Lower leg skin (tissue), 4 donors: ENCODE measurements around the gene MANF. TPM values are rescaled to one million over a fixed set of nuclear protein-coding genes. Genes with fewer than 3 reads are reported as not detected.

Source experiments
- DNase-seq, 2 donors: peaks; one replicate each; pipeline ENCODE4 v3.0.0-alpha.2; 2019; ENCODE audit warnings: low spot score in 2 of 2
- H3K4me3 ChIP-seq: fragments of 200-600 bp; sonication (generic); 2 replicates; pipeline ENCODE4 v1.5.1; 2017; ENCODE audit warnings: mild to moderate bottlenecking, low read depth; ENCODE audit not compliant: poor library complexity, severe bottlenecking
- POLR2A ChIP-seq, 2 donors: fragments of 450-650 bp; IDR thresholded peaks; one replicate each; pipeline ENCODE4 v1.6.1; 2016 to 2017; ENCODE audit warnings: antibody characterized with exemption in 2 of 2, mild to moderate bottlenecking in 1 of 2, moderate library complexity in 1 of 2
- WGBS, 2 donors: methylation state at CpG; one replicate each; pipeline ENCODE4 v1.1.5; 2018; 5-methylcytosine and 5-hydroxymethylcytosine counted together
- intact Hi-C: fragments of 100-400 bp; cut with DNase I; formaldehyde crosslinking; loops from one replicate; pipeline ENCODE4 v1.15.0; 2023; ENCODE audit warnings: low total_unique reads
- total RNA-seq, 4 donors: library from RNA; depleted of rRNA; stranded (reverse); fragments of >200 nt; gene quantifications; one replicate each; pipeline ENCODE4 v1.1.0, GENCODE V29; 2016
- TF ChIP-seq, protein P1 (sequence below), 3 donors: fragments of 450-650 bp; IDR thresholded peaks; one replicate each; pipeline ENCODE4 v1.5.1; 2016; ENCODE audit warnings: antibody characterized with exemption in 3 of 3, mild to moderate bottlenecking in 3 of 3, moderate library complexity in 2 of 3

MANF gene
- total RNA-seq, 4 donors from 2014 or later = 36.0 to 58.5 (median 48.2) TPM

- H3K4me3 ChIP-seq = no peak overlapping the region
- TF ChIP-seq, protein P1, sequence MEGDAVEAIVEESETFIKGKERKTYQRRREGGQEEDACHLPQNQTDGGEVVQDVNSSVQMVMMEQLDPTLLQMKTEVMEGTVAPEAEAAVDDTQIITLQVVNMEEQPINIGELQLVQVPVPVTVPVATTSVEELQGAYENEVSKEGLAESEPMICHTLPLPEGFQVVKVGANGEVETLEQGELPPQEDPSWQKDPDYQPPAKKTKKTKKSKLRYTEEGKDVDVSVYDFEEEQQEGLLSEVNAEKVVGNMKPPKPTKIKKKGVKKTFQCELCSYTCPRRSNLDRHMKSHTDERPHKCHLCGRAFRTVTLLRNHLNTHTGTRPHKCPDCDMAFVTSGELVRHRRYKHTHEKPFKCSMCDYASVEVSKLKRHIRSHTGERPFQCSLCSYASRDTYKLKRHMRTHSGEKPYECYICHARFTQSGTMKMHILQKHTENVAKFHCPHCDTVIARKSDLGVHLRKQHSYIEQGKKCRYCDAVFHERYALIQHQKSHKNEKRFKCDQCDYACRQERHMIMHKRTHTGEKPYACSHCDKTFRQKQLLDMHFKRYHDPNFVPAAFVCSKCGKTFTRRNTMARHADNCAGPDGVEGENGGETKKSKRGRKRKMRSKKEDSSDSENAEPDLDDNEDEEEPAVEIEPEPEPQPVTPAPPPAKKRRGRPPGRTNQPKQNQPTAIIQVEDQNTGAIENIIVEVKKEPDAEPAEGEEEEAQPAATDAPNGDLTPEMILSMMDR (IDR thresholded peaks at IDR 0.05) = no peak
- no peak for TF ChIP-seq POLR2A (IDR thresholded peaks at IDR 0.05)
- intact Hi-C loops = loop anchor here (10.0 kb wide), 2 partner anchors 305 to 405 kb away; no protein-coding TSS in a partner anchor
- 87 to 88% methylated on average over 7 to 8 of the region's 8 CpGs for WGBS, 2 donors
- DNase-seq = peak in 1 of 2 donors; percentile 48
Observed at GRCh38 chr3:51379746-51380455, 5.2 kb upstream of the MANF start.

DNA sequence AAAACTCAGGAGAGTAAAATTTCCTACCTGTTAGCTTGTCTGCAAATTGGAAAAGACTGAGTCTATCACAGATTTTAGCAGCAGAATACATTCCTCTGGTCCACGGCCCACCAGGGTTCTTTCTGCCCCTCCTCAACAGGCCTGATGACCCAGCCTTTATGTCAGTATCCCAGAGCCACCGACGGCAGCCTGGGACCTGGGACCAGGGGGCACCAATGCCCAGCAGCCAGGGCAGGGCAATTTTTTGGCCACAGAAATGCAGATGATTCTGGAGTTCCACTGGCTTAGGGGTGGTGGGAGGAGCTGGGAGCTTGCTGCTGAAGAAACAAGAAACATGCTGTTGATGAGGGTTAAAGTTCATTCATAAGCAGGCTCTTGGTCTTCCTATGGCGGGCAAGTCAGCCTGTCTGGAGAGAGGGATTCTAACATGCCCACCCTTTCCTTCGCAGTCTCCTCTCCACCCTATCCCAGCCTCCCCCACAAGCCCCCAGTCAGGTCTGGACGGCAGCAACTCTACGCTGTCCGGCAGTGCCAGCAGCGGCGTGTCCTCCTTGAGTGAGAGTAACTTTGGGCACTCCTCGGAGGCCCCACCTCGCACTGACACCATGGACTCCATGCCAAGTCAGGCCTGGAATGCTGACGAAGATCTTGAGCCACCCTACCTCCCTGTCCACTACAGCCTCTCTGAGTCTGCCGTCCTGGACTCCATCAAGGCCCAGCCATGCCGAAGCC, 4.3 kb upstream of the MANF start:
- intact Hi-C loops = loop anchor here (10.0 kb wide), 1 partner anchor 304 kb away; no protein-coding TSS in a partner anchor
- 89 to 91% methylated on average over 12 to 15 of the region's 15 CpGs for WGBS, 2 donors

DNA sequence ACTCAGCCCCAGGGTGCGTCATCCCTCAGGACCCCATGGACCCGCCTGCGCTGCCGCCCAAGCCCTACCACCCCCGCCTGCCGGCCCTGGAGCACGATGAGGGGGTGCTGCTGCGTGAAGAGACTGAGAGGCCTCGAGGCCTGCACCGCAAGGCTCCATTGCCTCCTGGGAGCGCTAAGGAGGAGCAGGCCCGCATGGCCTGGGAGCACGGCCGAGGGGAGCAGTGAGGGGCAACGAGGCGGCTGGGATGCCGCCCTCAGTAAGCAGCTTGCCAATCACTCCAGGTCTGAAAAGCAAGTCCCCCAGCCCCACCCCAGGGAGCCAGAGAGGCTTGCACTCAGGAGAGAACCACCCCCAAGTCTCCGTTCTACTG, 3.8 kb upstream of the MANF start:
- intact Hi-C loops = loop anchor here (10.0 kb wide), 1 partner anchor 303 kb away; no protein-coding TSS in a partner anchor

More for the DNA sequence above, 4.3 kb upstream of the MANF start:
- no peak for TF ChIP-seq POLR2A (IDR thresholded peaks at IDR 0.05)
- TF ChIP-seq, protein P1 (IDR thresholded peaks at IDR 0.05) = no peak
- H3K4me3 ChIP-seq = no peak overlapping the region
- DNase-seq = peak in 1 of 2 donors; percentile 78

GRCh38 chr3:51382076-51382745, 2.9 kb upstream of the MANF start:
- H3K4me3 ChIP-seq = no peak overlapping the region
- TF ChIP-seq, protein P1 (IDR thresholded peaks at IDR 0.05) = no peak
- no peak for TF ChIP-seq POLR2A (IDR thresholded peaks at IDR 0.05)
- WGBS, 2 donors = 92 to 93% methylated on average over 4 of the region's 4 CpGs
- peak in 1 of 2 donors; percentile 75 for DNase-seq
- intact Hi-C loops = loop anchor here (10.0 kb wide), 1 partner anchor 303 kb away; no protein-coding TSS in a partner anchor

More for the DNA sequence above, 3.8 kb upstream of the MANF start:
- H3K4me3 ChIP-seq = no peak overlapping the region
- WGBS, 2 donors = 88 to 90% methylated on average over 18 of the region's 18 CpGs
- no peak for TF ChIP-seq POLR2A (IDR thresholded peaks at IDR 0.05)
- TF ChIP-seq, protein P1 (IDR thresholded peaks at IDR 0.05) = no peak
- DNase-seq = no peak

- TF ChIP-seq POLR2A (IDR thresholded peaks at IDR 0.05) = no peak
- TF ChIP-seq, protein P1 (IDR thresholded peaks at IDR 0.05) = no peak
- H3K4me3 ChIP-seq = no peak overlapping the region
- 88 to 90% methylated on average over 3 of the region's 3 CpGs for WGBS, 2 donors
- peak in 1 of 2 donors; percentile 59 for DNase-seq
- intact Hi-C loops = loop anchor here (10.0 kb wide), 1 partner anchor 302 kb away; no protein-coding TSS in a partner anchor
Observed at GRCh38 chr3:51382947-51383578, 2.0 kb upstream of the MANF start.
